Ovary (tissue), 9 donors: ENCODE data around the gene SPAG8. TPM values are rescaled to one million over a fixed set of nuclear protein-coding genes. Genes with fewer than 3 reads are reported as not detected.

Experiments
- DNase-seq, 5 donors: peaks; one replicate each; pipeline ENCODE4 v3.0.0-alpha.2; 2019 to 2020
- H3K27ac ChIP-seq, 2 donors: fragments of 200-600 bp; one replicate each; pipeline versions ENCODE4 v1.5.1 to v1.8.0; 2019 to 2022
- H3K27me3 ChIP-seq: fragments of 200-600 bp; one replicate; pipeline ENCODE4 v1.8.0; 2022
- H3K36me3 ChIP-seq: fragments of 200-600 bp; sonication (generic); one replicate; pipeline ENCODE4 v1.5.1; 2019
- H3K4me1 ChIP-seq: one replicate; pipeline ENCODE4 v1.8.1; 2013; ENCODE audit warnings: mild to moderate bottlenecking, moderate library complexity; ENCODE audit not compliant: insufficient read depth
- H3K4me3 ChIP-seq: fragments of 200-600 bp; sonication (generic); one replicate; pipeline ENCODE4 v1.5.1; 2017
- H3K9me3 ChIP-seq, 2 donors: fragments of 200-600 bp in 1 of 2; sonication (generic) in 1 of 2; one replicate each; pipeline versions ENCODE4 v1.5.1 to v1.8.1; 2013 to 2019; ENCODE audit warnings: mild to moderate bottlenecking in 1 of 2, moderate library complexity in 1 of 2
- CTCF ChIP-seq, 3 donors: fragments of 450-650 bp in 2 of 3; fragments of 200-600 bp in 1 of 3; IDR thresholded peaks; one replicate each; pipeline versions ENCODE4 v1.5.1 to v1.8.0; 2016 to 2022; ENCODE audit warnings: antibody characterized with exemption in 3 of 3, mild to moderate bottlenecking in 1 of 3
- EP300 ChIP-seq: sonication (generic); formaldehyde crosslinking; IDR thresholded peaks from one replicate; pipeline ENCODE4 v1.6.1; 2017; ENCODE audit warnings: antibody characterized with exemption
- POLR2A ChIP-seq: fragments of 450-650 bp; IDR thresholded peaks from one replicate; pipeline ENCODE4 v1.6.1; 2017; ENCODE audit warnings: antibody characterized with exemption, mild to moderate bottlenecking, moderate library complexity
- WGBS, 3 donors: extraction: QIAGEN DNeasy Blood & Tissue Kit in 1 of 3; methylation state at CpG; one replicate each; pipeline versions ENCODE4 v1.1.5 to v1.1.7; 2013 to 2017; 5-methylcytosine and 5-hydroxymethylcytosine counted together
- intact Hi-C, 4 donors: fragments of 100-400 bp; cut with DNase I; formaldehyde crosslinking; loops; one replicate each; pipeline versions ENCODE4 v1.11.0 to v1.15.1; 2022 to 2023
- polyA plus RNA-seq, 2 donors: library from polyadenylated mRNA; stranded (reverse); fragments of 200-250 nt in 1 of 2; fragments of 350-450 nt in 1 of 2; fragmentation: Illumina TruSeq in 1 of 2; extraction: RNeasy Lipid Tissue Mini Kit (QIAGEN cat#74804) in 1 of 2; gene quantifications; one replicate each; pipeline ENCODE4 v1.2.3, GENCODE V29; 2013 to 2014
- total RNA-seq, 7 donors: library from RNA; depleted of rRNA in 2 of 7; stranded (reverse); fragments of >200 nt in 2 of 7; fragmentation: NEBNext Ultra II Directional in 3 of 7; extraction: Animal tissue kit (Norgen Biotek cat#: 25700) in 3 of 7; gene quantifications; one replicate each; pipeline versions ENCODE4 v1.1.0 to v1.2.4, GENCODE V29; 2016 to 2023
- donor health status: DM: no; HTN: no; CAD: no; lungs with moderate emphysema.
- donor health status: DM: no; HTN: no; CAD: no.
- donor health status: Bipolar disorder and iron deficiency.
- donor health status: DM: yes; HTN: yes; CAD: no.
- donor health status: DM: no; HTN: no; CAD: no.
- donor health status: DM: yes; HTN: yes; CAD: no.

SPAG8 gene
- total and polyA plus RNA-seq, 9 donors: 2.1 to 28.1 (median 4.6) TPM

GRCh38 chr9:35835766-35836165, 23.7 kb upstream of the SPAG8 start:
- intact Hi-C loops: loop anchor here in 1 of 4 donors (10.0 kb wide), 1 partner anchor 49 kb away; no protein-coding TSS in a partner anchor
- no peak for TF ChIP-seq CTCF (IDR thresholded peaks at IDR 0.05)
- no peak for TF ChIP-seq POLR2A
- TF ChIP-seq EP300: no peak
- no peak for DNase-seq
- Histone ChIP-seq H3K27me3 (no peaks in the 10 kb centered on the region), H3K36me3 (no peaks in the 10 kb centered on the region), H3K27ac (no peak overlapping the region), H3K4me3 (no peak overlapping the region), H3K9me3 (no peaks in the 10 kb centered on the region), H3K4me1 (peaks cover 6% of the 10 kb centered on the region)
- WGBS, 3 donors: 88 to 94% (median 92%) methylated on average over 2 of the region's 2 CpGs

DNA sequence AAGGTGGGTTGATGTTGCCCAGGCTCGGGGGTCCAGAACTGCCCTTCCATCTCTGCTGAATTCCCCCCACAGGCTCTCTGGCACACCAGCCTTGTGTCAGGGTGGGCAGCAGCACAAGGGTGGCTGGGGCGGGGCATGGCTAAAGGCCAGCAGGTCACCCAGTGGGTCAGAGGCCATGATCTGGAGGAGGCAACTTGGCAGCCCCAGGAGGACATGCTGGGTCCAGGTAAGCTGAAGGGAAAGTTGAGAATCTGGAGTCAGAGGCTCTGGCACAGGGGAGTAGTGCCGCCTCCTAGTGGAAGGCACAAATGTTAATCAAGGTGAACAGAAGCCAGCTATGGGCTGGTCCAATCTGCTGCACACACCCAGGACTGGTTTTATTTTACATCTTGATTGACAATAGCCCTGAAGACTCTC, 23.2 kb upstream of the SPAG8 start:
- 91 to 95% (median 95%) methylated on average over 3 of the region's 3 CpGs for WGBS, 3 donors
- TF ChIP-seq POLR2A (no peak), EP300 (no peak), CTCF (IDR thresholded peaks at IDR 0.05) (no peak)
- no peak overlapping the region for H3K4me3 ChIP-seq
- no peaks in the 10 kb centered on the region for H3K9me3 ChIP-seq
- H3K27me3 ChIP-seq: no peaks in the 10 kb centered on the region
- DNase-seq: no peak
- intact Hi-C loops: loop anchor here in 1 of 4 donors (10.0 kb wide), 1 partner anchor 50 kb away; no protein-coding TSS in a partner anchor
- no peak overlapping the region for H3K27ac ChIP-seq
- H3K4me1 ChIP-seq: peaks cover 8% of the 10 kb centered on the region
- no peaks in the 10 kb centered on the region for H3K36me3 ChIP-seq

DNA sequence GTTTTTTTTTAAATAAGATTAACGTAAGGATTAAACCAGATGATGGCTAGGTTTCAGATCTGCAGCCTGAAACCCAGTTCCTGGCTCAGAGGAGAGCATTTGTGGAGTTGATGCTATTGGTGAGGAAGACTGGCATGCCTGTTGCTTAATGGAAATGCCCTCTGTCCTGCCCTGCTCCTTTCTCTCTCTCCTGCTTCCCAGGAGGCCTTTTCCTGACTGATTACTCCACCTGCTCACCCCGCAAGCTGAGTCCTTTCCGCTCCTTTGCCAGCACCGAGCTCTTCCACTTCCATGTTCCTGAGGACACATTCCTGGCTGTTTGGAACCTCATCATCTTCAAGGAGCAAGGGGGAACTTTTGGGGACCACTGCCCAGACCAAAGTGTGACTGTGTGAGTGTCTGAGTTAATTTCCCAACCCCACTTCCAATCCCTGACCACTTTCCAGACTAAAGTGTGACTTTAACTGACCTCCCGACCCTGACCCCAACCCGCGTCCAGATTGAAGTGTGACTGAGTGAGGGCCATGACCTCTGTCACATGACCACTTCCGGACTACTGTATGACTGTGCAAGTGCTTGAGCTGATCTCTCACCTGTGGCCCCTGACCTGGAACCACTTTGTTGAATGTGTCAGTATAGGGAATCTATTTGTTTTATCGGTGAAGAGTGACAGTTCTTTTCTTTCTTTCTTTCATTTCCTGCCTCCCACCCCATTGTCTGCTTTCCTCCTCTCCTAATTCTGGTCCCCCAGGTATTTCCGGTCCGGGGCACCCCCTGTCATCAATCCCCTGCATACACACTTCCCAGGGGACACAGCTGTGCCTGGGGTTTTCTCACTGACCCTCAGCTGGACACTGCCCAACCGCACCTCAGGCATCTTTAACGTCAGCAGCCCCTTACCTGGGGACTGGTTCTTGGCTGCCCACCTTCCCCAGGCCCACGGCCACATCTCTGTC, 22.5 kb upstream of the SPAG8 start:
- Histone ChIP-seq H3K36me3 (no peaks in the 10 kb centered on the region), H3K27me3 (no peaks in the 10 kb centered on the region), H3K4me1 (peaks cover 8% of the 10 kb centered on the region), H3K9me3 (no peaks in the 10 kb centered on the region), H3K4me3 (no peak overlapping the region), H3K27ac (no peak overlapping the region)
- TF ChIP-seq EP300 (no peak), POLR2A (no peak), CTCF (IDR thresholded peaks at IDR 0.05) (no peak)
- DNase-seq: no peak
- intact Hi-C loops: loop anchor here in 2 of 4 donors (5.0 to 10.0 kb wide), 2 partner anchors 50 to 182 kb away; partner anchors contain the start of gene SIT1 (in 1 of the 2)
- WGBS, 3 donors: 78 to 83% (median 82%) methylated on average over 14 of the region's 14 CpGs

- H3K36me3 ChIP-seq: no peaks in the 10 kb centered on the region
- intact Hi-C loops: loop anchor here in 2 of 4 donors (5.0 to 10.0 kb wide), 2 partner anchors 52 to 181 kb away; partner anchors contain the start of gene SIT1 (in 1 of the 2)
- no peak overlapping the region for H3K4me3 ChIP-seq
- H3K4me1 ChIP-seq: peaks cover 13% of the 10 kb centered on the region
- WGBS, 3 donors: 82 to 88% (median 85%) methylated on average over 5 of the region's 5 CpGs
- TF ChIP-seq EP300 (no peak), POLR2A (no peak), CTCF (IDR thresholded peaks at IDR 0.05) (no peak)
- no peak overlapping the region for H3K27ac ChIP-seq
- H3K27me3 ChIP-seq: no peaks in the 10 kb centered on the region
- no peak for DNase-seq
- no peaks in the 10 kb centered on the region for H3K9me3 ChIP-seq
These were observed 20.8 kb upstream of the SPAG8 start for GRCh38 chr9:35832814-35833213.
